Thyroid gland (tissue), 4 donors: ENCODE measurements around the gene OGDHL.

Source experiments
- POLR2A ChIP-seq, 2 donors: fragments of 450-650 bp; IDR thresholded peaks; one replicate each; pipeline ENCODE4 v1.6.1; 2017; ENCODE audit warnings: antibody characterized with exemption in 2 of 2, mild to moderate bottlenecking in 2 of 2, moderate library complexity in 1 of 2
- TF ChIP-seq, protein P1 (sequence below), 6 experiments: fragments of 200-600 bp in 3 of 6; fragments of 450-650 bp in 3 of 6; sonication (generic) in 3 of 6; IDR thresholded peaks; one replicate each; pipeline ENCODE4 v1.5.1; 2016 to 2019; ENCODE audit warnings: antibody characterized with exemption in 6 of 6, mild to moderate bottlenecking in 2 of 6, inconsistent platforms in 1 of 6, moderate library complexity in 1 of 6

DNA sequence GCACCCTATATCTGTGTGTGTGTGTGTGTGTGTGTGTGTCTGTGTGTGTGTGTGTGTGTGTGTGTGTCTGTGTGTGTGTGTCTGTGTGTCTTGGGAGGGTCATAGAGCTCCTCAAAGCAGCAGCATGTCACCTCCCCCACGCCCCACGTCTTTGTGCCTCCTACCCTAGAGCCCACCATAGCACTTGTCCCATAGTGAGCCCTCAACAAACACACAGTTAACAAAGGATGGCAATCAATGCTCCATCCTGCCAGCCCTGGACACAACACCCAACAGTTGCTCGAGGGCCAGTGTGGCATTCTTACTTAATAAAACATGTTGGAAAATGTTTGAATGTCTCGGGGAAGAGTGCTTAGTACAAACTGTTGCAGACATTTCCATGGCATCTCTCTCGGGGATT is 52.2 kb downstream of the OGDHL start:
- TF ChIP-seq, protein P1, sequence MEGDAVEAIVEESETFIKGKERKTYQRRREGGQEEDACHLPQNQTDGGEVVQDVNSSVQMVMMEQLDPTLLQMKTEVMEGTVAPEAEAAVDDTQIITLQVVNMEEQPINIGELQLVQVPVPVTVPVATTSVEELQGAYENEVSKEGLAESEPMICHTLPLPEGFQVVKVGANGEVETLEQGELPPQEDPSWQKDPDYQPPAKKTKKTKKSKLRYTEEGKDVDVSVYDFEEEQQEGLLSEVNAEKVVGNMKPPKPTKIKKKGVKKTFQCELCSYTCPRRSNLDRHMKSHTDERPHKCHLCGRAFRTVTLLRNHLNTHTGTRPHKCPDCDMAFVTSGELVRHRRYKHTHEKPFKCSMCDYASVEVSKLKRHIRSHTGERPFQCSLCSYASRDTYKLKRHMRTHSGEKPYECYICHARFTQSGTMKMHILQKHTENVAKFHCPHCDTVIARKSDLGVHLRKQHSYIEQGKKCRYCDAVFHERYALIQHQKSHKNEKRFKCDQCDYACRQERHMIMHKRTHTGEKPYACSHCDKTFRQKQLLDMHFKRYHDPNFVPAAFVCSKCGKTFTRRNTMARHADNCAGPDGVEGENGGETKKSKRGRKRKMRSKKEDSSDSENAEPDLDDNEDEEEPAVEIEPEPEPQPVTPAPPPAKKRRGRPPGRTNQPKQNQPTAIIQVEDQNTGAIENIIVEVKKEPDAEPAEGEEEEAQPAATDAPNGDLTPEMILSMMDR (IDR thresholded peaks at IDR 0.05) = no peak
- no peak for TF ChIP-seq POLR2A (IDR thresholded peaks at IDR 0.05)
